RKO (cell line): ENCODE data around the gene CFAP97D2.
"Not testable (repeated sequence)": the region's sequence is repeated elsewhere in the genome, so short reads cannot be mapped to it uniquely, and the experiment has no call there.

Experiments
- DNase-seq: peaks from one replicate; pipeline ENCODE4 v3.0.0-alpha.2; 2016; ENCODE audit warnings: low spot score

The CFAP97D2 gene

DNA sequence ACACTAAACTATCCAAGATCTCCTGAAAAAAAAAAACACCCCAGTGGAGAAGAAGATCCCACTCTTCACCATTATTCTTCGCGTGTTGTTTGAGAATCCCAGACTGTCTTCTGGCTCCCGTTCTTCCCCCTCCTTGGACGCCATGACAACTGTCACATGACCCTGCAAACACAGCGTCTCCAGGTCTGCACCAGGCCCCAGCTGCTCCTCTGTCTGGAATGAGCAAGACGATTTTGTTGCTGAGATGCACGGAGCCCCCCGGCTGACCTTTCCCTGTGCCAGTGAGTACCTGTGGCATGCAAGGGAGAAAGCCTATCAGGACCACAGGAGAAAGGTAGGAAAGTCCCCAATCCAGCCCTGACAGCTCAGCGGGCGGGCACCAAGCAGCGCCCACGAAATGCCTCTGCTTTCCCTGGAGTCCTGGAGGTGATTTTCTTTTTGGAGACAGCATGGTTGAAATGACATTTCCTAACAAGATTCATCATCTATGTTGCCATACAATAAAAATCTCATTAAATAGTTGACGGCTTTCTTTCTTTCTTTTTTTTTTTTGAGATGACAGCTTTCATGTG, at the start of gene CFAP97D2:
Gene CFAP97D2, plus strand, starts transcription at position 171 of the 572 bp plus-strand sequence. Its CDS starts 74 bp downstream, at position 245.
- no peak for DNase-seq

DNA sequence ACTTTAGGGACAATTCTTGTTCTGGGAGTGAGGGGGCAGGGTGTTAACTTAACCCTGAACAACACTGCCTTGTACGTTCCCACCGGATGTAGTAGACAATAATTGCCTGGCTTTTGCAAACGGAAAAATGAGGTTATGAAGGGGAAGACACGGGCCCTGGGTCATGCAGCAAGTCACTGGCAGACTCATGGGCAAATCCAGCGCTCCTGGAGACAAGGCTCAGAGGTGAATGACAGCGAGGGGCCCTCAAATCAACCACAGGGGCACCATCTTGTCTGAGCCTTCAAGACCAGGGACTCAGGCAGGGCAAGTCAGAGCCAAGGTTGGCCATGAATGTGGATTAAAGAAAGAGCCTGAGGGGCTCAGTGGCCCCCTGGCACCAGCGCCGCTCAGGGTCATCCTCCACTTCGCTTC, 49.4 kb upstream of the CFAP97D2 start:
- DNase-seq: peak; percentile 58

DNA sequence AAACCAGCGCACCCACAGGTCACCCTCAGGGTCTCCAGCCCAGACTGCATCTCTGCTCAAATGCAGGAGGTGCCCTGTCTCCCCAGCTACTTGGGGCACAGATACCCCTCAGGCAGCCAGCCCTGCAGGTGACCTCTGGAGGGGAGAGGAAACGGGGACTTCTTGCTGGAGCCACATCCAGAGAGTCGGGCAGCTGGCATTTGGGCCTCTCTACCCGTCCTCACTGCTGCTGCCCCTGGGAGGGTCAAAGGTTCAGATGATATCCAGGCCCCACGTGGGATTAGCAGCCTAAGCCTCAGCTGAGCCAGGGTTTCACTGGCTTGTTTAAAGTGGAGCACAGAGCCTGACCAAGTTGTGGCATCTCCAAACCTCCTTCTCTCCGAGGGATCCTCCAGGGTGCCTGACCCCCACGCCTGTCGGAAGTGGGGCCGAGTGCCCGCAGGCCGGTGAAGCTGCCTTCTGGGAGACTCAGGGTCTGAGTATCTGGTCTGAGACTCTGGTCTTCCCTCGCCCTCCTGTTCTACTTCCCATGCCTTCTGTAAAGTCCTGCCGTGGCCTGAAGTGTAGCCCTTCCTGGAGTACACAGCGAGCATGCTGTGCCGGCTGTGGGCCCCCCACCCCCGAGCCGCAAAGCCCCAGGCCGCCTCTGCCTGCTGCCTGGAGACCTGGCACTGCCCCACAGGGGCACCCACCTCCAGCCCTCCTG, 48.8 kb upstream of the CFAP97D2 start:
- DNase-seq: peak; percentile 36

DNA sequence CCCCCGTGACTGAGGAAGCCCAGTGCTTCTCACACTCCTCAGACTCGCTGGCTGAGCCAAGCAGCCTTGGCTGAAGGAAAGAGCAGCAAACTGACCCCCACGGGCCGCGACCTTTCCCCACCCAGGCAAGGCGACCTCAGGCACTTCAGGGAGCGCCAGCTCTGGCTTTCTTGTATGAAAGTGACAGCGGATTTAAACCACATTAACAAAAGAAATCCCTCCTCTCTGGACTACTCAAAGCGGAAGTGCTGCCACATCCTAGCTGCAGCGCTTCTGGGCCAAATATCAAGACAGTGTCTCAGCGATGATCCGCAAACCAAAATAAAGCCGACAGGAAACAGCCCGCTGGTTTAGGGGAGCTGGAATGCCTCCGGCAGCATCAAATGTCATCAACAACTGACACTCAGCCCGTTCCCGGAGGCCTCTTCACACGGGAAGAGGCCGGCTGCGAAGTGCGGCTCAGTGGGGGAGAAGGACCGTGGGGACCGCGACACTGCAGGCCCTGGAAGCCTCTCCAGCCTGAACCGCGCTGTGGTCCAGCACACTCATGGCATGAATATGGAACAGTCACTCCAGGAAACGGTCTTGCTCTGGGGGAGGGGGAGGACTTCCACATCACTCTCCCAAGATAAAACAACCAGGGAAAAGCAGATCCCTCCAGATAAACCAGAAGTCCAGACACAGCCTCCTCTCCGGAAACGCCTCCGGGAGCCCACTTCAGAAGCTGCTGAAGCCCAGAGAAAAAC, 48.0 kb upstream of the CFAP97D2 start:
- peak; percentile 94 for DNase-seq

DNA sequence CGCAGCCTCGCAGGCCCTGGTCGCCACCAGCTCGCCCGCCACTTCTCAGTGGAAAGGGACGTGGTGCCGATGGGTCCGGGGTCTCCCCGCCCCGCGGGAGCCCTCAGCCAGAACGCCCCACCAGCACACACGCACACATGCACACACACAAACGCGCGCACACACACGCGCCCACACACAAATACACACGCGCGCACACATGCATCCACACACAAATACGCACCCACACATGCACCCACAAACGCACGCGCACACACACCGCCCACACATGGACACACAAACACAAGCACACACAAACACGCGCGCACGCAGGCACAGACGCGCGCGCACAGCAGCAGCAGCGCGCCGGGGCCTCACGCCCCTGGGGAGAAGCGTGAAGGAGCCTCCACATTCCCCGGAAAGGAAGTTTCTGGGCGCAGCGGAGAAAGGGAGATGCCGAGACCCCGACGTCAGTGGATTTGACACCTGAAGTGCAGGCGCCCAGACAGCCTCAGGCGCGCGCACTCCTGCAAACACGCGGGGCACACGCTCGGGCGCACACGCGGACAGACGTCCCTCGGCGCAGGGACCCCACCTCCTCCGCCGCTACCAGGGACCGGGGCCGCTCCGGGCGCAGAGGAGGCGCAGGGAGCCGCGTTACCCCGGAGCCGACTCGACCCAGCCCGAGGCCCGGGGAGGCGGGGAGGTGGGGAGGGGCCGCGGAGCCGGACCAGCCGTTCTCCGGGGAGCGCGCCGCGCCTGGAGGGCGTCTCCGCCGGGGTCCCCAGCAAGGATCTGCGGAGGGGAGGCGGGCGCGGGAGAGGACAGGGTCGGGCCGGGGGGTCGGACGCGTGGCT, 47.3 kb upstream of the CFAP97D2 start:
- DNase-seq: peak; percentile 50

DNA sequence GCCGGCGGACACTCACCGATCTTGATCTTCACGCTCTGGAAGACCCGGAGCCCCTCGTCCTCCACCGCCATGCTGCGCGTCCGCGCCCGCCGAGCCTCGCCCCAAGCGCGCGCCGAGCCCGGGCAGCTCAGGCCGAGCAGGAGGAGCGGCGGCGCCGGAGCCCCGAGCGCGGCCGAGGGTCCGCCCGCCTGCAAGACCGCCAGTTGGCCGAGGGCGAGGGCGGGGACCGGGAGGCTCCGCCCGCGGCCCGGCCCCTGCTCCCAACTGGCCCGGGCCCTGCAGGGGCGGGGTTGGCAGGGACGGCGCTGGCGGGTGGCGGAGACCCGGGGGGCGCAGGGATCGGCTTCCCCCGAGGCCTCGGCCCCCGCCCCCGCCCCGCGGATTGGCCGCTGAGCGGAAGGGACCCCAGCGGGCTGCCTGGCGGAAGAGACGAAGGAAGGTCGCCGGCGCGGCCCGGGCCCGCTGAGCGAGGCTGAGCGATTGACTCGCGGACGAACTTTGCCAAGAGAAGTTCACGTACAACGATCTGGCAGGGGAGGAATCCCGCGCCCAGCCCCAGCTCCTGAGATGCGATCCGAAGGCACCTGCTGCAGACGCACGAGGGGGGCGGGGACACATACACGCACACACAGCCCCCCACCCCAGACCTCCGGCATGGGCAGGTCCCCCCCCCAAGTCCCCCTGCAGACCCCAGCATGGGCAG, 46.5 kb upstream of the CFAP97D2 start, which contains the start of gene RASA3:
Gene RASA3, minus strand, starts transcription at position 205 of the 703 bp plus-strand sequence. Its CDS starts 134 bp downstream, at position 71.
- peak; percentile 80 for DNase-seq

DNA sequence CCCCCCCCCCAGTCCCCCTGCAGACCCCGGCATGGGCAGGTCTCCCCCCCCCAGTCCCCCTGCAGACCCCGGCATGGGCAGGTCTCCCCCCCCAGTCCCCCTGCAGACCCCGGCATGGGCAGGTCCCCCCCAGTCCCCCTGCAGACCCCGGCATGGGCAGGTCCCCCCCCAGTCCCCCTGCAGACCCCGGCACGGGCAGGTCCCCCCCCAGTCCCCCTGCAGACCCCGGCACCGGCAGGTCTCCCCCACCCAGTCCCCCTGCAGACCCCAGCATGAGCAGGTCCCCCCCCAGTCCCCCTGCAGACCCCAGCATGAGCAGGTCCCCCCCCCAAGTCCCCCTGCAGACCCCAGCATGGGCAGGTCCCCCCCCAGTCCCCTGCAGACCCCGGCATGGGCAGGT, 45.9 kb upstream of the CFAP97D2 start:
- DNase-seq: not testable (repeated sequence)

DNA sequence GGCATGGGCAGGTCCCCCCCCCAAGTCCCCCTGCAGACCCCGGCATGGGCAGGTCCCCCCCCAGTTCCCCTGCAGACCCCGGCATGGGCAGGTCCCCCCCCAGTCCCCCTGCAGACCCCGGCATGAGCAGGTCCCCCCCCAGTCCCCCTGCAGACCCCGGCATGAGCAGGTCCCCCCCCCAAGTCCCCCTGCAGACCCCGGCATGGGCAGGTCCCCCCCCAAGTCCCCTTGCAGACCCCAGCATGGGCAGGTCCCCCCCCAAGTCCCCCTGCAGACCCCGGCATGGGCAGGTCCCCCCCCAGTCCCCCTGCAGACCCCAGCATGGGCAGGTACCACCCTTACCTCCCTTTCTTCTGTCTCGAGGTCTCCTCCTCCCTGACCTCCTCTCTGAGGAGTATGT, 45.5 kb upstream of the CFAP97D2 start:
- DNase-seq: not testable (repeated sequence)

DNA sequence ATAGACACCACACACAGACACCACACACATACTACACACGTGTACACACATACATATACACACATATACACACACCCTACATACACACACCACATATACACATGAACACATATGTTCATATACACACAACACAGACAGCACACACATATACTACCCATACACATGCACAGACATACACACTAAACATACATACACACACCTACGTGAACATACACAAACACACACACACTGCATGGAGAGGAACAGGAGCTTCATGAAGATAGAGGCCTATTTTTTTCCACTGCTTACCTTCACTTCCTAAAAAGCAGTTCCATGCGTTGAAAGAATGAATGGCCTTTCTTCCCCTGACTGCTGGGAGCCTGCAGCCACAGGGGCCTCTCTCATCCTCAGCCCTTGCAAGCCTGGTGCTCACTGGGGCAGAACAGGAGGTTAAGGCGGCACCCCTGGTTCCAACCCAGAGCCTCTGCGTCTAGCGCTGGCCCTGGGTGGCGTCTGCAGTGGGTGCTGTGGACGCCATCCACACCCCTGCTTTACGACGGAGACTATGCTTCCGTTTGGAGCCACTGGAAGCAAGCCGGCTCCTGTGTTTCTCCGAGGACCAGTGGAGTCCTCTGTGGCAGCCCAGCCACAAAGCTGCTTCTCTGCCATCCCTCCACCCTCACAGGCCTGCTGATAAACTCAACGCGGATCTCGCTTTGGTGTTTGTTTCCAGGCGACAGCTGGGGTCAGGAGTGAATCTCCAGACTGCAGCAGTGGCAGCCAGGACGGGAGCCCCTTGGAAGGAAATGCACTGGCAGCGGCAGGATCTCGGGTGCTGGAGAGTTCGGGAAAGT, 44.7 kb upstream of the CFAP97D2 start:
- no peak for DNase-seq

DNA sequence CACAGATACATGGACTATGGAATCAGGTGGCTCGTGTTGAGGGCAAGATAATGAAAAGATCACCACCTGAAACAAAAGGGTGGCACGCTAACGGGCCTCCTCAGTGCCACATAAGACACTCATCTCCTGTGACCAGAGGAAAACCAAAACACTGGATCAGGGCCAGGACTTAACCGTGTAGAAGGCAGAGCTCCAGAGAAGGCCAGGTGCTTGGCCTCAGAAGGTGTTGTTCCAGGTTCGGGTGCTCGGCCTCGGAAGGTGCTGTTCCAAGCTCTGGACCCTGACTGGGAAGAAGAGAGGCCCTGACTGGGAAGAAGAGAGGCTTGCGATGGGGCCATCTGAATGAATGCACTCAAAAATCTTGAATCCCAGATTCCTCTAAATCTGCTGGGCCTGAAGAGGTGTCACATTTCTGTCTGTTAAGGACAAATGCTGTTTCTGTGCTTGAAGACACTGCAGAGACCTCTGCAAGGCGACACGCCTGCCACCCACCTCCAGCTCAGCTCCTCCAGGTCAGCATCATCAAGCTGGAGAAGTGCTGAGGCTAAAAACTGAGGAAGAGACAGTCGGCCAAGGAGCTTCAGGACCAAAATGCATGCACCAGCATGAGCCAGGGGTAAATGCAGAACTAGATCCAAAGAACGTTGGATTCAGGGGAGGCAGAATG, 44.0 kb upstream of the CFAP97D2 start:
- no peak for DNase-seq

DNA sequence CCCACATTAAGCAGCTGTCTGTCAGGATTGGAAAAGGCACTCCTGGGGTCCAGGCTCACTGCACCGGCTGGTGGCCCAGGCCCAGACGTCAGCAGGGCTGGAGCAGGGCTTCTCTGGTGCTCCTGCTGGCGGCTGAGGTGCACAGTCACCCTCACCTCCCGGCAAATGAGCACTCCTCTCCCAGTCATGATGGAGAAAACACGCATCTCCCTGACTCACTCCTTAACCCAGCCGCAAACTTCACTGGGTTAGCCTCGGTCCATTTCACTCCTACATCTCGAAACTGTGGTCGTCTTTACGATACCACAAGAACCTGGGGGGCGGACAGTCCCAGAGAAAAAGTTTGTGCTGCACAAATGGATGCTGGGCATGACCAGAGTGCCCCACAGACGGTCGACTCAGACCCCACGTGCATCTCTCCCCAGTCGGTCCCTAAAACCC, 43.3 kb upstream of the CFAP97D2 start:
- peak; percentile 42 for DNase-seq

DNA sequence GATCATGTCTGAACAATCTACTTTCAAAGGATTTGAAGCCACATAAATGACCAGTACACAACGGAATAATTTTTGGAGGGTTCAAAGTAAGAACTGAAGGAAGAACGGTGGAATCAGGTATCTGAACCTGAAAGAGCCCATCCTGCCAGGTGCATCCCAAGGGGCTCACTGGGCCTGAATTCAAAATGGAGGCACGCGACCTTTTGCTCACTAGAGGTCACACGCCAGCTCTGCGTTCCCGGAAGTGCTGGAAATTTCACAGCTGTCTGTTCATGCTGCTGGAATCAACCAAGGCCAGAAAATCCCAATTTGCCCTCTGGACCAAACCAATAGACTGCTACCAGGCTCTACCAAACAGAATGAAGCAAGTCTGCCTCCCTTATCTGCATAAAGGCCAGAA, 42.5 kb upstream of the CFAP97D2 start:
- no peak for DNase-seq

DNA sequence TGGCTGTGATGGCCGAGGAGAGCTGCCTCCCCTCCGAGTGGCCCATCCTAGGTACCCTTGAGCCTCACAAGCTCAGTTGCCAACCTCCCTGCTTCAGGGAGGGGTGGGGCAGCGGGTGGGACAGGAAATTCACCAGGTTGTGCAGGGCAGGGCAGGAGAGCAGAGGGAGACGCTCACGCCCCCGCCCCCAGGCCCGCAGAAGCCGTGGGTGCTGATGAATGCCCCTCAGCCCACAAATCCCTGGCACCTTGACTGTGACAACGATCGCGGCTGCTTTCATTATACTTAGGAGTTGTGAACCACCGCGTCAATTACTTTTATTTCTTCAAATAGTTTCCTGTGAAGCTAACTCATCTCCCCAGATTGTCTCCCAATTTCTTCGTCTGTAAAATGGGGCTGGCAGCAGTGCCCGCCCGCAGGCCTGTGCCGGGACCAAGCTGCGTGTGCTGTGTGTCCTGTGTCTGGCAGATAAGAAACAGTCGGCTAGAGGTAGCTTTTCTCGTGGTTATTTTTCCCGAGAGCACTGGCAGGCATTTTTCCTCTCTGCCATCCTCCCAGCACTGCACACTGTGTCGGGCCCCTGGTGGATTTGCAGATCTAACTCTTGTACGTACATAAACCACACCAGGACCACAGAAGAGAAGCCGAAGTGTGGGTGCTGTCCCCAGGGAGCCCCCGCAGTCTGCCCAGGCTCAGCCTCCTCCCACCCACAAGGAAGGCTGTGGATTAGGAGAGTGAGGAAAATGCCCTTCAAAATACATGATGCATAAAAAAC, 38.7 kb upstream of the CFAP97D2 start:
- no peak for DNase-seq

DNA sequence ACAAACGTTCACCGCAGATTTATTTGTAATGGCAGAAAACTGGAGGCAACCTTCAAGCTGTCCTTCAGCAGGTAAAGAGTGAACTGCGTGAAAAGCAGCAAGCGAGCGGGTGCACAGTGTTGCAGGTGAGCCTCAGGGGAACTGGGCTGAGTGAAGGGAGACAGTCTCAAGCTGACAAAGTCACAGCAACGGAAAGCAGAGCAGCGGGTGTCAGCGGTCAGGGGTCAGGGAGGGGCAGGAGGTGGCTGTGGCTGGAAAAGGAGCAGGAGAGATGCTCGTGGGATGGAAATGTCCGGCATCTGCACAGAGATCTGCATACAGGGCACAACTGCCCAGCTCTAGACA, 38.2 kb upstream of the CFAP97D2 start:
- no peak for DNase-seq

DNA sequence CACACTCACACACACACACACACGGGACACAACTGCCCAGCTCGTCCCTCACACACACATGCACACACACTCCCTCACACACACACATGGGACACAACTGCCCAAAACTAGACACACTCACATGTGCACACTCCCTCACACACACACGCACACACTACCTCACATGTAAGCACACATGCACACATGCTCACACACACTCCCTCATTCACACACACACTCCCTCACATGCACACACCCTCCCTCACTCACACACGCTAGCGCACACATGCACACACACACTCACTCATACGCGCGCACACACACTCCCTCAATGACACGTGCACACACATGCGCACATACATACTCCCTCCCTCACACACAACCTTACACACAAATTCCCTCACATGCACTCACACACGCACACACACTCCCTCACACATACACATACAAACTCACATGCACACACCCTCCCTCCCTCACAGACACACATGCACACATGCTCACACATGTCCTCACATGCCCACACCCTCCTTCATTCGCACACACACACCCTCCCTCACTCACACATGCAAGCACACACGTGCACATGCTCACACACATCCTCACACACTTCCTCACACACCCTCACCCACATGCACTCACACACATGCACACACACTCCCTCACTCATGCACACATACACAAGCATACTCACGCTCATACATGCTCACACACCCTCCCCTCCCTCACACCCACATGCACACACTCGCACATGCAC, 37.6 kb upstream of the CFAP97D2 start:
- no peak for DNase-seq

DNA sequence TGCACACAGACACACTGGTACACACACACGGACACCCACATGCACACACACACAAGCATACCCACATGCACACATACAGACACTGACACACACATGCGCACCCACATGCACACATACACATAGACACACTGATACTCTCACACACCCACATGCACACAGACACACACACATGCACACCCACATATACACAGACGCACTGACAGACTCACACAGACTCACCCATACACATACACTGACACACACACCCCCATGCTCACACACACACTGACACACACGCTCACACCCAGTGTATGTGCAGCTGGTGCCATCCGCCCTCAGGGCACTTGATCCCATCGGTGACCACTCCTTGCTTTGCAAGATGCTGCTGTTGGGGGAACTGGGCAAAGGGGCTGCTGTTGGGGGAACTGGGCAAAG, 36.9 kb upstream of the CFAP97D2 start:
- no peak for DNase-seq

DNA sequence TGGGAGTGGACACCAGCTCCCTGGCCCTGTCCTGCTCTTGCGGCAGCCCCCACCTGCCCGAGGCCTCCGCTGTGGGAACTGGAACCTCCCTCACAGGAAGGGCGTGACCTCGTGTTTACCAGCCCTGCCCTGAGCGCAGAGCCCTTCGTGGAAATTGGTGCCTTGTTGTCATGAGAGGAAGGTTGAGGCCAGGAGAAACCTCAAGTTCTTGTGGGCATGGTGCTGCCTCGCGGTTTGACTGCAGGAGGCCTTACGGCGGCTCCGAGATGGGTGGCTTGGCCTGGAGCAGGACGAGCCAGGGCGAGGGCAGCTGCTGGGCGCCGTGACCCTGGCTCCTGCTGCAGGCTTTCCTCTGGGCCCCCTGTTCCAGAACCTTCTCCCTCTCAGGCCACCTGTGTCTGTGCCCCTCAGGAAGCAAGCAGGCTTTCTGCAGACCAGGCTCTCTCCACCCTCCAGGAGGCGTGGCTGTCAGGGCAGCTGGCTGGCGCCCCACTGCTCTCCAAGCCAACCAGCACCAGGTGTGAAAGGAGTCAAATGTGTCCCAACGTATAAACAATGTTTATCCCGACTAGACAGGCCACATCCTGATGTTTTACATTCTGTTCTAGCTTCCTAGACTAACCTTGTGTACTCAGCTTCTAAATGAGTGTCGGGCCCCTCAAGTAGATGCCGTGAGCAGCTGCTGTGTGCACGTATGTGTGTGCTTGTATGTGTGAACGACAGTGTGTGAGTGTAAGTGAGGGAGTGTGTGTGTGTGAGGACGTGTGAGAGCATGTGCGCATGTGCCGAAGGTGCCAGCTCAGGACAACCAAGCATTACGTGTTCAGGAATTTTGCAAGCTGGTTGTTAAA, 36.2 kb upstream of the CFAP97D2 start:
- no peak for DNase-seq
